B cell (primary cell): ENCODE data around the gene LAMTOR3. TPM values are rescaled to one million over a fixed set of nuclear protein-coding genes. Genes with fewer than 3 reads are reported as not detected.

ENCODE experiments used
- ATAC-seq: fragments of 200-7000 bp; cut with Tn5 transposase; one replicate; pipeline ENCODE4 v1.10.0; 2021; ENCODE audit warnings: low read depth, mild to moderate bottlenecking, moderate number of reproducible peaks, moderate library complexity
- CTCF ChIA-PET: fragments of 350-600 bp; sonication (Branson Sonifier 250); formaldehyde crosslinking; loops from one replicate; lab custom pipeline; 2021; ENCODE audit warnings: antibody characterized with exemption, inconsistent platforms; lab: Charles Lee
- POLR2A ChIA-PET: fragments of 350-600 bp; sonication (Branson Sonifier 250); formaldehyde crosslinking; loops from one replicate; lab custom pipeline; 2021; ENCODE audit warnings: antibody characterized with exemption; lab: Charles Lee
- DNase-seq: peaks from one replicate; pipeline ENCODE4 v3.0.0; 2013
- H2AFZ ChIP-seq: 2 replicates; pipeline ENCODE4 v1.6.1; 2012; ENCODE audit warnings: mild to moderate bottlenecking, low read depth, low read length; ENCODE audit not compliant: insufficient read depth, poor library complexity, severe bottlenecking
- H3K27ac ChIP-seq, 2 donors: 1 replicate in 1 of 2; 2 replicates in 1 of 2; pipeline ENCODE4 v1.5.1; 2012 to 2013; ENCODE audit warnings: low read length in 2 of 2, mild to moderate bottlenecking in 2 of 2, moderate library complexity in 1 of 2
- H3K27me3 ChIP-seq, 4 experiments: fragments of 200-600 bp in 1 of 4; sonication (generic) in 1 of 4; replicated peaks in 1 of 4; 1 replicate in 2 of 4; 2 replicates in 2 of 4; pipeline versions ENCODE4 v1.6.1 to v1.7.0; 2013 to 2016; ENCODE audit warnings: low read length in 3 of 4, mild to moderate bottlenecking in 2 of 4, mixed read lengths in 1 of 4, moderate library complexity in 1 of 4; ENCODE audit not compliant: insufficient read depth in 4 of 4, control insufficient read depth in 3 of 4; ENCODE audit errors: control extremely low read depth in 1 of 4
- H3K36me3 ChIP-seq, 2 experiments: replicated peaks in 1 of 2; 1 replicate in 1 of 2; 2 replicates in 1 of 2; pipeline versions ENCODE4 v1.6.1 to v1.7.1; 2013; ENCODE audit warnings: low read length in 1 of 2; ENCODE audit not compliant: insufficient read depth in 2 of 2, control insufficient read depth in 1 of 2; ENCODE audit errors: control extremely low read depth in 1 of 2, extremely low read depth in 1 of 2
- H3K4me1 ChIP-seq, 2 donors: fragments of 200-600 bp in 1 of 2; sonication (generic) in 1 of 2; 1 replicate in 1 of 2; 2 replicates in 1 of 2; pipeline versions ENCODE4 v1.5.1 to v1.6.1; 2013 to 2017; ENCODE audit warnings: low read length in 2 of 2; ENCODE audit not compliant: control insufficient read depth in 2 of 2, insufficient read depth in 2 of 2
- H3K4me2 ChIP-seq: replicated peaks from 2 replicates; pipeline ENCODE3; 2012; ENCODE audit warnings: mild to moderate bottlenecking, low read depth, low read length; ENCODE audit not compliant: poor library complexity, severe bottlenecking
- H3K4me3 ChIP-seq, 5 experiments: fragments of 200-600 bp in 1 of 5; sonication (generic) in 1 of 5; 1 replicate in 3 of 5; 2 replicates in 2 of 5; pipeline versions ENCODE4 v1.5.1 to v1.7.0; 2011 to 2016; ENCODE audit warnings: low read length in 4 of 5, mild to moderate bottlenecking in 4 of 5, low read depth in 2 of 5, control low read depth in 1 of 5, moderate library complexity in 1 of 5; ENCODE audit not compliant: insufficient read depth in 1 of 5; ENCODE audit errors: control extremely low read depth in 1 of 5, extremely low read depth in 1 of 5
- H3K79me2 ChIP-seq: fragments of 200-600 bp; sonication (generic); one replicate; pipeline ENCODE4 v1.6.0; 2016; ENCODE audit warnings: low read length; ENCODE audit not compliant: control insufficient read depth, insufficient read depth
- H3K9ac ChIP-seq: fragments of 200-600 bp; sonication (generic); 2 replicates; pipeline ENCODE4 v1.6.1; 2017; ENCODE audit warnings: mild to moderate bottlenecking, low read length, moderate library complexity
- H3K9me3 ChIP-seq, 3 donors: one replicate each; pipeline versions ENCODE4 v1.6.1 to v1.7.1; 2013; ENCODE audit warnings: low read length in 2 of 3; ENCODE audit not compliant: control insufficient read depth in 2 of 3, insufficient read depth in 1 of 3; ENCODE audit errors: control extremely low read depth in 1 of 3
- H4K20me1 ChIP-seq: 2 replicates; pipeline ENCODE4 v1.6.0; 2012; ENCODE audit warnings: mild to moderate bottlenecking, low read length; ENCODE audit not compliant: insufficient read depth, control insufficient read depth, poor library complexity, severe bottlenecking
- H3K27ac Mint-ChIP-seq: one replicate; pipeline ENCODE4 v1.8.0; 2021; ENCODE audit warnings: mixed read lengths
- H3K27me3 Mint-ChIP-seq: one replicate; pipeline ENCODE4 v1.8.0; 2021; ENCODE audit warnings: mixed read lengths
- H3K4me1 Mint-ChIP-seq: one replicate; pipeline ENCODE4 v1.8.0; 2021; ENCODE audit warnings: mixed read lengths
- H3K4me3 Mint-ChIP-seq: one replicate; pipeline ENCODE4 v1.8.0; 2021; ENCODE audit warnings: mixed read lengths
- H3K9me3 Mint-ChIP-seq: one replicate; pipeline ENCODE4 v1.8.0; 2022; ENCODE audit warnings: mixed read lengths; ENCODE audit not compliant: insufficient read depth
- CTCF ChIP-seq: fragments of 200-600 bp; IDR thresholded peaks from one replicate; pipeline ENCODE4 v1.8.0; 2022; ENCODE audit warnings: antibody characterized with exemption, mild to moderate bottlenecking
- EZH2 ChIP-seq: IDR thresholded peaks from 2 replicates; pipeline ENCODE4 v1.6.1; 2012; ENCODE audit warnings: borderline replicate concordance, low read depth, mild to moderate bottlenecking, moderate library complexity, low read length; ENCODE audit not compliant: insufficient read depth, poor library complexity, severe bottlenecking
- WGBS: methylation state at CpG from one replicate; pipeline ENCODE4 v1.1.5; 2013; ENCODE audit warnings: missing lambda C conversion rate; ENCODE audit not compliant: insufficient coverage; 5-methylcytosine and 5-hydroxymethylcytosine counted together
- intact Hi-C: fragments of 100-400 bp; cut with micrococcal nuclease; formaldehyde crosslinking; loops from one replicate; pipeline ENCODE4 v1.10.0; 2022
- polyA plus RNA-seq: library from polyadenylated mRNA; depleted of rRNA; stranded (reverse); fragments of >200 nt; gene quantifications from 2 replicates; pipeline ENCODE4 v1.2.3, GENCODE V29; 2012
- total RNA-seq, 2 donors: library from RNA; stranded (reverse); fragments of 120-200 nt in 1 of 2; gene quantifications; 1 replicate in 1 of 2; 2 replicates in 1 of 2; pipeline versions ENCODE4 v1.2.3 to v1.2.4, GENCODE V29; 2013 to 2022

The LAMTOR3 gene
- total and polyA plus RNA-seq, 2 donors (not counting 1 experiment from before 2014, with no cell fraction given): 8.0 to 18.0 TPM

- H3K79me2 ChIP-seq: peaks cover 73% of the 10 kb centered on the region
- CTCF ChIA-PET: interaction anchor here (1.3 to 1.4 kb wide), 3 partner anchors 18 to 51 kb away, joined by 3 to 7 read pairs (median 4); no protein-coding TSS in a partner anchor
- peaks cover 27 to 47% of the 10 kb centered on the region in 2 experiments for H3K36me3 ChIP-seq
- ATAC-seq (peak; percentile 51), DNase-seq (peak; percentile 31)
- peaks cover 32% of the 10 kb centered on the region for H4K20me1 ChIP-seq
- no peaks in the 10 kb centered on the region for H3K9me3 ChIP-seq
- no peaks in the 10 kb centered on the region for H3K27me3 ChIP-seq
- no peak overlapping the region for H2AFZ ChIP-seq
- TF ChIP-seq CTCF (no peak), EZH2 (no peak)
- no peaks in the 10 kb centered on the region for H3K27me3 Mint-ChIP-seq
- intact Hi-C loops: loop anchor here (5.0 kb wide), 1 partner anchor 33 kb away; the partner anchor contains the start of gene LAMTOR3
- H3K4me1 Mint-ChIP-seq: peaks cover 62% of the 10 kb centered on the region
- peak overlapping the region; percentile 70 for H3K4me3 Mint-ChIP-seq
- no peak overlapping the region for H3K9ac ChIP-seq
- POLR2A ChIA-PET: interaction anchor here (0.6 kb wide), 1 partner anchor 1488 kb away, joined by 9 read pairs; no protein-coding TSS in a partner anchor
- H3K4me3 ChIP-seq: no peak overlapping the region
- peaks cover 44% of the 10 kb centered on the region in 2 donors for H3K4me1 ChIP-seq
- H3K9me3 Mint-ChIP-seq: no peaks in the 10 kb centered on the region
- H3K4me2 ChIP-seq: peak overlapping the region; percentile 47
- 9% methylated on average over 2 of the region's 2 CpGs for WGBS
- H3K27ac ChIP-seq: peak overlapping the region; percentile 5 to 68
- H3K27ac Mint-ChIP-seq: peak overlapping the region; percentile 82
Observed at GRCh38 chr4:99859618-99860017, 34.6 kb downstream of the LAMTOR3 start.

GRCh38 chr4:99857307-99857706 is 36.9 kb downstream of the LAMTOR3 start:
- peaks cover 67% of the 10 kb centered on the region for H3K4me1 Mint-ChIP-seq
- H3K36me3 ChIP-seq: peaks cover 30 to 51% of the 10 kb centered on the region in 2 experiments
- intact Hi-C loops: loop anchor here (5.0 kb wide), 1 partner anchor 35 kb away; the partner anchor contains the start of gene LAMTOR3

More at GRCh38 chr4:99857307-99857706, 36.9 kb downstream of the LAMTOR3 start:
- no peak for DNase-seq
- TF ChIP-seq CTCF (no peak), EZH2 (no peak)
- Histone ChIP-seq H4K20me1 (peaks cover 31% of the 10 kb centered on the region), H3K9me3 (no peaks in the 10 kb centered on the region), H3K4me2 (no peak overlapping the region), H3K79me2 (peaks cover 81% of the 10 kb centered on the region), H3K4me3 (peak overlapping the region in 1 of 5 experiments; percentile 25), H3K4me1 (peaks cover 47 to 48% of the 10 kb centered on the region in 2 donors), H3K27me3 (no peaks in the 10 kb centered on the region), H2AFZ (no peak overlapping the region), H3K27ac (peak overlapping the region in 1 of 2 donors; percentile 84), H3K9ac (no peak overlapping the region)
- peak overlapping the region; percentile 93 for H3K27ac Mint-ChIP-seq
- no peaks in the 10 kb centered on the region for H3K27me3 Mint-ChIP-seq
- ATAC-seq: no peak
- ChIA-PET POLR2A (interaction anchor here (1.3 kb wide), 1 partner anchor 41 kb away, joined by 5 read pairs; the partner anchor contains the start of gene DAPP1), CTCF (interaction anchor here (0.7 to 1.8 kb wide), 8 partner anchors 10 to 49 kb away, joined by 3 to 9 read pairs (median 4); partner anchors contain the start of gene DAPP1)
- no CpG with 5 or more reads among the region's 3 CpGs for WGBS
- peak overlapping the region; percentile 33 for H3K4me3 Mint-ChIP-seq
- no peaks in the 10 kb centered on the region for H3K9me3 Mint-ChIP-seq
